AG09319 (cell line): Measurements from ENCODE around the gene PCK1.

ENCODE experiments used
- DNase-seq: peaks from one replicate; pipeline ENCODE4 v3.0.0-alpha.2; 2010; ENCODE audit warnings: low read depth; ENCODE audit errors: extremely low read depth
- CTCF ChIP-seq: IDR thresholded peaks from 2 replicates; pipeline ENCODE4 v1.5.1; 2011; ENCODE audit warnings: low read depth, mild to moderate bottlenecking, inconsistent platforms, low read length, moderate library complexity

Gene PCK1

DNA sequence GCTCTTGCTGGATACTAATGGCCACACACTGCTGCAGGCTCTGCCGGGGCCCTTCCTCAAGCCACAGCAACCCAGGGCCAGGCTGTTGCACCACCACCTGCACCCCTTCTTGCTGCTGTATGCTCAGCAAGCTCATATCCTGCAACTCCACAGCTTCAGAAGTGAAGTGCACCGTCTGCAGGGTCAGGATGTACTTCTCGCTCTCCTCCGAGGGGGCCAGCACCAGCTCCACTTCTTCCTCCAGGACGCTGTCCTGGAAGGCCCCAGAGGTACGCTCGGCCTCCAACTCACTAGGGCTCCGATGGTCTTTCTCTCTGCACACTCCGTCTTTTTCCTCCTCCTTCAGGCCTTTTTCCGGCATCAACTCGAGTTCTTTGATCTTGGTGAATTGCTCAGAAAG is 37.1 kb upstream of the PCK1 start:
- DNase-seq: no peak
- no peak for TF ChIP-seq CTCF

GRCh38 chr20:57524511-57525176 is 36.3 kb upstream of the PCK1 start, which contains the start of gene CTCFL:
Gene CTCFL (minus strand): TSS chr20:57525140. CDS start chr20:57524205, 935 bp downstream.
- no peak for TF ChIP-seq CTCF
- no peak for DNase-seq

DNA sequence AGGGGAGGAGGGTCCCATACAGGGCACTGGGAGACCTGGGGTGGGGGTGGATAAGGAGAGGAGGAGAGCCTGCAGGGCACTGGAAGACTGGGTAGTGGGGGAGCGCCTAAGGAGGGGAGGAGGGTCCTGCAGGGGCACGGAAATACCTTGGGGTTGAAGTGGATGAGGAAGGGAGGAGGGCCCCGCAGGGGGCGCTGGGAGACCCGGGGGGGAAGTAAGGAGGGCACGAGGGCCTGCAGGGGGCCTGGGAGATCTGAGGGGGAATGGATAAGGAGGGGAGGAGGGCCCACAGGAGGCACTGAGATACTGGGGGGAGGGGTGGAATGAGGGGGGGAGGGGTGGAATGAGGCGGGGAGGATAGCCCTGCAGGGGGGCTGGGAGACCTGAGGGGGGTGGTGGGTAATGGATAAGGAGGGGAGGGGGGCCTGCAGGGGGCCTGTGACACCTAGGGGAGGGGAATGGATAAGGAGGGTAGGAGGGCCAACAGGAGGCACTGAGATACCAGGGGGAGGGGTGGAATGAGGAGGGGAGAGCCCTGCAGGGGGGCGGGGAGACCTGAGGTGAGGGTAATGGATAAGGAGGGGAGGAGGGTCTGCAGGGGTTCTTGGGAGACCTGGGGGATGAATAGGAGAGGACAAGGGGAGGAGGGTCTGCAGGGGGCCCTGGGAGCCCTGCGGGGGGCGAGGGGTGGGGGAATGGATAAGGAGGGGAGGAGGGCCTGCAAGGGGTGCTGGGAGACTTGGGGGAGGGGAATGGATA is 35.4 kb upstream of the PCK1 start:
- DNase-seq: no peak
- TF ChIP-seq CTCF: no peak

DNA sequence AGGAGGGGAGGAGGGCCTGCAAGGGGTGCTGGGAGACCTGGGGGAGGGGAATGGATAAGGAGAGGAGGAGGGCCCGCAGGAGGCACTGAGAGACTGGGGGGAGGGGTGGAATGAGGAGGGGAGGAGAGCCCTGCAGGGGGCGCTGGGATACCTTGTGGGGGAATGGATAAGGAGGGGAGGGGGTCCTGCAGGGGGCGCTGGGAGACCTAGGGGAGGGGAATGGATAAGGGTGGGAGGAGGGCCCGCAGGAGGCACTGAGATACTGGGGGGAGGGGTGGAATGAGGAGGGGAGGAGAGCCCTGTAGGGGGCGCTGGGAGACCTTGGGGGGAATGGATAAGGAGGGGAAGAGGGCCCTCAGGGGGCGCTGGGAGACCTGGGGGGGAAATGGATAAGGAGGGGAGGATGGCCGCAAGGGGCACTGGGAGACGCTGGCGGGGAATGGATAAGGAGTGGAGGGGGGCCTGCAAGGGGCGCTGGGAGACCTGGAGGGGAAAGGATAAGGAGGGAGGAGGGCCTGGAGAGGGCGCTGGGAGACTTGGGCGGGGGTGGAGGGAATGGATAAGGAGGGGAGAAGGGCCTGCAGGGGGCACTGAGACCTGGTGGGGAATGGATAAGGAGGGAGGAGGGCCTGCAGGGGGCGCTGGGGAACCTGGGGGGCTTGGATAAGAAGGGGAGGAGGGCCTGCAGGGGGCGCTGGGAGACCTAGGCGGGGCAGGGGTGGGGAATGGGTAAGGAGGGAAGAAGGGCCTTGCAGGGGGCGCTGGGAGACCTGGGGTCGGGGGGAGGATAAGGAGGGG is 34.6 kb upstream of the PCK1 start:
- no peak for DNase-seq

GRCh38 chr20:57526885-57527460 is 33.9 kb upstream of the PCK1 start:
- no peak for TF ChIP-seq CTCF
- no peak for DNase-seq

More for the DNA sequence above, 34.6 kb upstream of the PCK1 start:
- TF ChIP-seq CTCF: no peak

DNA sequence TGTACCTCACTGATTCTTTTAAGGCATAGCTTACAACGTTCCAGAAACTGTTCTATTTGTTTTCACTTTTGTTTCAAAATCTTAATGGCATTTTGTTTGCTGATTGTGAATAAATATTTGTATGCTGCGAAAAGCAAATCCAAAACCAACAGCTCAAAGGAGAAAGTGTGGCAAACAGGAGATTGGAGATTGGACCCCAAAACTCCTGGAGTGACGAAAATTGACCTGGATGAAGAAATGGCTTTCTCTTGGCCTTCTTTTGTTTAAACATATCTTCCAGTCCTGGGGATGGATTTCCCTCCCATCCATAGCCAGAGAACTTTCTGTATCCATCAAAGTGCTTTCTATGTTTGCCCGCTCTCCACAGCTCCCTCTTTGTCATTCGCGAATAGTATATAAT is 33.2 kb upstream of the PCK1 start:
- no peak for TF ChIP-seq CTCF
- DNase-seq: no peak

DNA sequence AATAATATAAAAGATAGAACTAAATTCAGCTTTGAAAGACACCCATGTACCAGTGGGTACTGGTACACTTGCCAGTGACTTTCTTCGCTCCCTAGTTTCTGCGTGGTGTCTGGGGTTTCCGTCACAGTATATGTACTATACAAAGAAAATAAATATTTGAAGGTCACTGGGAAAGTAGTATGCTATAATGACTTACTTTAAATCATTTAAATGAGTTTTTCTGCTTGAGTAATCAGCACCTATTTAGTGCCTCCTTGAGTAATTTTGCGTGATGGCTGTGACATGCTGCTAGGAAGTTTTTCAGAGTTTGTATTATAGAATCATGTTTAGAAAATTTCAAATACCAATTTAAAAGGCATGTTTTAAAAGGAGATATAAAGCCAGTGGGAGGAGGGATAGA is 32.8 kb upstream of the PCK1 start:
- DNase-seq: no peak
- TF ChIP-seq CTCF: no peak
